DLD1 (cell line): Measurements from ENCODE around the gene SERPINA9.
"Not testable (repeated sequence)": the region's sequence is repeated elsewhere in the genome, so short reads cannot be mapped to it uniquely, and the experiment has no call there.

Source experiments
- in situ Hi-C: cut with HindIII; loops from 2 replicates; pipeline ENCODE4 v1.10.0; 2017; ENCODE audit warnings: low sequenced_read_pairs

SERPINA9 gene

GRCh38 chr14:94486883-94487282 is 10.9 kb upstream of the SERPINA9 start:
- in situ Hi-C loops, result no loop called here

DNA sequence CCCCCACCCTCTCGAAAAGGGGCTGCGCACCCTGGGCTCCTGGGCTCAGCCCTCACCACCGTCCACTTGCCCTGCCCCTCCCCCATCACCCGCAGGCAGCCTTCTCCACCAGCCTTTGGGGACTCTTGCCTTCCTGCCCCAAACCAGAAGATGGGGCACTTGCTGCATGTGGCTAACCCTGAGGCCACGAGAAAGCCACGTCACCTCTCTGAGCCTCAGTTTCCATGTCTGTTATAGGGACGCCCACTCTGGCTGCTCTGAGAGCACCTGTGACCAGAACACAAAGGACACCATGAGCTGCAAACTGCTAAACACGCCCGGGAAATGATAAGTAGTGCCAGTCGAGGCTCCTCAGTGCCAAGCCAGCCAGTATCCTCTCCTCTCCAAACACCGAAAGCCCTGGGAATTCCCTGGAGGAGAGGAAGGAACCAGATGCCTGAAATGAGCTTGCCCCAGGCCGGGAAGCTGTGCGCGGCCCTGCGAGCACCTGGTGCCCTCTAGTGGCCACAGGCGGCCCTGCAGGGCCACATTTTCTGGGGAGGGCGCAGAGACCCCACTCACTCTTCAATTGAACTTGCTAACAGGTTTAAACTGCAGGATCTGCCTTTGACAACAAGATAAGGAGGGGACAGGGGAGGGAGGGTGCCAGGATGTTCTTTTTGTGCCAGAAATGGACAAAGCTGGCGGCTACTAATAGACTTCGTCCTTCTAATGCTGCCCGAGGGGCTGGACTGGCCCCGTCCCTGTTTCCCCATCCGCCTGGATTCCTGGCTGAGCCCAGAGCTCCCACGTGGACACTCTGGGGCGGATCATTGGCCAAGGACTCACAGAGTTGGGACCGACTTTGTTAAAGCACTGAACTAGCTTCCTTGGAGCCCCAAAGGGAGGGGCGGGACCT is 10.2 kb upstream of the SERPINA9 start:
- in situ Hi-C loops, result no loop called here

- in situ Hi-C loops, result no loop called here
Measured at GRCh38 chr14:94484481-94484880, 8.5 kb upstream of the SERPINA9 start.

- in situ Hi-C loops, result no loop called here
Measured at GRCh38 chr14:94483729-94484275, 7.8 kb upstream of the SERPINA9 start.

DNA sequence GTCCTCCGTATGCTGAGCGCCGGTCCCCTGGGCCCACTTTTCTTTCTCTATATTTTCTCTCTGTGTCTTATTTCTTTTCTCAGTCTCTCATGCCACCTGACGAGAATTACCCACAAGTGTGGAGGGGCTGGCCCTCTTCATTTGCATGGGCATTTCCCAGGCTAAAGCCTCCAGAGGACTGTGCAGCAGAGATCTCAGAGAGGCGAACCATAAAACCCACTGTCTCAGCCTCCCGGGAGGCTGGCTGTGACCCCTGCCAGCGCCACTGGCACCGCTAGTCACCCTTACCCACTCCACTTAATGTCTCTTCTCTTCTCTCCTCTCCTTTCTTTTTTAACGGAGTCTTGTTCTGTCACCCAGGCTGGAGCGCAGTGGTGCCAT is 7.1 kb upstream of the SERPINA9 start:
- in situ Hi-C loops, result no loop called here

- in situ Hi-C loops, result not testable (repeated sequence)
Measured at GRCh38 chr14:94482132-94483070, 6.4 kb upstream of the SERPINA9 start.

DNA sequence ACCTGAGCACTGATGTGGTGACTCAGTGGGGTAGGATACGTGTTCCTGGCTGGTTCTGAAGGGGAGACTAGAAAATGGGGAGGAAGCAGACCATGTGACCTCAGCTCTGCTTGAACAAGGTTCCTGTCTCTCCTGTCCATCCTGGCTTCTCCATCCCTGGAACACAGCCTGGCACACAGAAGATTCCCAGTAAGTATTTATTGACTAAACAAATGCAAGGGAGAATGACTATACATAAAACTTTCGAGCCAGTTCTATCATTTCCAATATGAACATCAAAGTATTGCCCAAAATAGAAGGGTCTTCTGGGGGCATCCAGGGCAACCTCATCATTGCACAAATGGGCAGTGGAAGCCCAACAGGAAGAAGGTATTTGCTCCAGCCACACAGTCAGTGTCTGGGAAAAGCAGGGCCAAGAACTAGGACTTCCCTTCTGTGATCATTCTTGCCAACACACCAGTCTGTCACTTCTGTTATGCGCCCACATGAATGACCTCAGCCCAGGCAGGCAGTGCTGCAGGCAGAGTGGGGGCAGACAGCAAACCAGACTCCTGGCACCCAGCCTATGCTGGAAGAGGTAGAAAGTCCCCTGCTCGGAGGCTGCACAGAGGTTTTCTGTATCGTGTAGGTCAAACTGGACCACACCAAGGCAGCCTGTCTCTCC is 5.6 kb upstream of the SERPINA9 start:
- in situ Hi-C loops, result no loop called here

DNA sequence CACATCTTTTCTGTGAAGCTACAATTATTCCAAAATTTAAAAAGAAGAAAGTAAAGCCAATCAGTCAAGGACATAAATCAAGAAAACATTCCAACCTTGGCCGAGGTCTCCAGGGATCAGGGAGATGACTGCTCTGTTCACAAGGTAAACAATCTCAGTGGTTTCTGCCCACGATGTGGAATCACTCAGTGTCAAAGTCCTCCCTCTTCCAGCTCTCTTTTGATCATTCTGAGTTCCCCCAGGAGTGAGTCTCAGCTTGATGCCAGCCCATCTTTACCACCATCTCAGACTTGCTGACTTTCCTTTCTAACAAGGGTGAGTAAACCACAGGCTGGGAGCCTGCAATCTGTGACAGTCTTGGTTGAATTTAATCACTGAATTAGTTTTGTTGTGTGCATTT is 4.8 kb upstream of the SERPINA9 start:
- in situ Hi-C loops, result no loop called here

- in situ Hi-C loops, result no loop called here
Measured at GRCh38 chr14:94478420-94478819, 2.4 kb upstream of the SERPINA9 start.

DNA sequence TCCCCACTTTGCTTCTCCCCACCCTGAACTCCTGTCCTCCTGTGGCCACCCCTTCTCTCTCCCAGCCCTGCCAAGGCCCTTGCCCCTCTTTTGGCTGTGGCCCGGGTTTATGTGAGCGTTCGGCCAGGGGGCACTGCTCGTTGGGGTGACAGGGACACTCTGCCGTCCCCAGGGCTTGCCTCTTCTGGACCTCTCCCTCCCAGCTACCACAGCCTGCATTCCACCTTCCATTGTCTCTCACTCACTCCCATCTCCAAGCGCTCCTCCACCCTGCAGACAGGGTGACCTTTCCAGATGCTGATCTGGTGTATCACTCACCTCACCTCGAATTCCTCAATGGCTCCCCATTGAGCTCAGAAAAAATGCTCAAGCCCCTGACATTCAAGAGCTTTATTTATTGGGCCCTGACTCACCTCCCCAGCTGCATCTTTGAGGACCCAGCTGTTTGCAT is 1.4 kb downstream of the SERPINA9 start:
- in situ Hi-C loops, result no loop called here

GRCh38 chr14:94473666-94474410 is 2.2 kb downstream of the SERPINA9 start:
- in situ Hi-C loops, result no loop called here

GRCh38 chr14:94472842-94473241 is 3.2 kb downstream of the SERPINA9 start:
- in situ Hi-C loops, result no loop called here

DNA sequence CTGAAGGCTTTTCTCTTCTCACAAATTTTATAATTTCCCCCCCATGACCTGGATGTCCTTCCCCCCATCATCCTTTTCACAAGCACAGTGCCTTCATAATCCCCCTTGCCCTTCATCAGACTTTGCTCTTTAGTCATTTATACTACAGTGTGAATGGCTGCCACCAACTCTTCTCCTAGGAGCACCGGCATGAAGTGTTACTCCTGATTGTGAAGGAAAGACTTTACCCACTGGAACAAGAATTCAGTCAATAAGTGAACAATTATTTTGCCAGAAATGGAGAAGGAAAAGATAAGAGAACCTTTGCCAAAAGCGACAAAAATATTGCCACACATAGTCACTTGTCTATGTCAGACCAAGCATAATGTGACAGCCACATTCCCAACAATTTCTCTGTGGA is 5.0 kb downstream of the SERPINA9 start:
- in situ Hi-C loops, result no loop called here

GRCh38 chr14:94470311-94470710 is 5.7 kb downstream of the SERPINA9 start:
- in situ Hi-C loops, result no loop called here

GRCh38 chr14:94469261-94469660 is 6.7 kb downstream of the SERPINA9 start:
- in situ Hi-C loops, result no loop called here

DNA sequence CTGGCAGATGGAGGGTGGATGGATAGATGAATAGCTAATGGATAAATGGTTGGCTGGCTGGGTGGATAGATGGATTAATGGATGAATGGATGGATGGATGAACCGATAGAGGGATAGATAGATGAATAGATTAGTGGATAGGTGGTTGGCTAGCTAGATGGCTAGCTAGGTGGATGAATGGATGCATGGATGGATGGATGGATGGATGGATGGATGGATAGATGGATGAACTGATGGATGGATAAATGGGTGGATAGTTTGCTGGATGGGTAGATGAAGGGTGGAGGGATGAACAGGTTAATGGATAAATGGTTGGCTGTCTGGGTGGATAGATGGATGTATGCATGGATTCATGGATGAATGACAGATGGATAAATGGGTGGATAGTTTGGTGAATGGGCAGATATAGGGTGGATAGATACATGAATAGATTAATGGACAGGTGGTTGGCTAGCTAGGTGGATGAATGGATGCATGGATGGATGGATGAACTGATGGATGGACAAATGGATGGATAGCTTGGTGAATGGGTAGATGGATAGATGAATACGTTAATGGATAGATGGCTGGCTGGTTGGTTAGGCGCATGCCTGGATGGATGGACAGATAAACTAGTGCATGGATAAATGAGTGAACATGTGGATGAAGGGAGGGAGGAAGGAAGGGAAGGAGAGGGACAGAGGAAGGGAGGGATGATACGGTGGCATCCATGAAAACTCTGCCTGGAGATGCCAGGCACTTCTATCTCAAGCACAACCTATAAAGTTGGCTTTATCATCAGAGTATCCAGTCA is 8.1 kb downstream of the SERPINA9 start:
- in situ Hi-C loops, result no loop called here

DNA sequence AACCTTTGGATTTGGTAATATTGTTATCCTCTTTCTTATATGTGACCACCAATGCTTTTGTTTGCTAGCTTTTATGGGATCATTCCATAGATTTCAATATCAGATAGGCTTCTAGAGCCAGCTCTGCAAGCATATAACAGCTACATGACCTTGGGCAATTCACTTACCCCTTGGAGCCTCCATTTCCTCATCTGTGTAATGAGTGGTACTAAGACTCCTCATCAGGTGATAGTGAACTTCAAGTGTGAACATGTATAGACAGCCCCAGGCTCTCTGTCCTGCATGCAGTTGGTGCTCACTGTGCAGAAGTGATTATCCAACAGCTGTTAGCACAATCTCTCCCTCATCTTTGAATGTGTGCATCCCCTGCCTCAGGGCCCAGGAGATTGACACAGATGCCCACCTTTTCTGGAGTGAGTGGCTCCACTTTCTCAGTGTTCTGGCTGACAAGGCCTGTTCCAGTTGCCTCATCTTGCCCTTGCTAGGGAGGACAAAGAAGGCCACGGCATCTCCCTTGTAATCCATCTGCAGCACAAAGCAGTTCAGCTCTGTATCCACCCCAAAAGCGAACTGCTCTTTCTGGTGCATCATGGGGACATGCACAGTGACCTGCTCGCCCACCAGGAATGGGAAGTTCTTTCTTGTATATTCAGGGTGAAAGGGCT is 9.2 kb downstream of the SERPINA9 start:
- in situ Hi-C loops, result no loop called here

DNA sequence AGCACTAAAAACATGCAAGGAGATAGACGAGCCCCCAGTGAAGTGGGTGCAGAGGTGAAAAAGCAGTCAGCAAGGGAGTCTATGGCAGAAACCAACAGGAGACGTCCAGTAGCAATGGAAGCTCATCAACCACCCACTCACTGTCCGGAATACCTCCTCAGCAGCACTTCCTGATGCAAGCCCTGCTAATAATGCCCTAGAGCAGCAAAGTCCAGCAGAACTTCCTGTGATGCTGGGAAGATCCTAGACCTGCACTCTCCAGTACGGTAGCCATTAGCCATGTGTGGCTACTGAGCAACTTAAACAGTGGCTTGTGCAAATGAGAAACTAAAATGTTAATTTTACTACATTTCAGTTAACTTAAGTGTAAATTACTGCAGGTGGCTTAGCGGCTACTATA is 11.0 kb downstream of the SERPINA9 start:
- in situ Hi-C loops, result no loop called here

DNA sequence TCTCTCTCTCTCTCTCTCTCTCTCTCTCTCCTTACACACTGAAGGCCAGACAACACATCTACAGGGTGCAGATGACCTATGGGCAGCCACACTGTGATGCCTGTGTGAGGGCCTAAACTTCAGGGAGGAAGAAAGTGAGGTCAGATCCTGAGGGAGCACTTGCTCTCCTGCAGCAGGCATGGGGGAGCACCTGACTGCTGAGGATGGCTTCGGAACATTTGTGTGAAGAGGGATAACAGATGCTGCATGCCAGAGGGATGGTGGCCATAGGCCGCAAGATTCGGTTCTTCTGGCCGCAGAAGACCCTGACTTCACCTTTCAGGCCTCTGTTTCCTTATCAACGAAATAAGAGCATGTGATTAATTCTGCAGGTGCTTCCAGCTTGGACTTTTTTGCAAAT is 11.7 kb downstream of the SERPINA9 start:
- in situ Hi-C loops, result no loop called here
